ENCODE measurements around the gene CTNNBIP1. TPM values are rescaled to one million over a fixed set of nuclear protein-coding genes. Genes with fewer than 3 reads are reported as not detected.

The CTNNBIP1 gene
- total RNA-seq, 1 donor from 2014 or later: 27.6 TPM

DNA sequence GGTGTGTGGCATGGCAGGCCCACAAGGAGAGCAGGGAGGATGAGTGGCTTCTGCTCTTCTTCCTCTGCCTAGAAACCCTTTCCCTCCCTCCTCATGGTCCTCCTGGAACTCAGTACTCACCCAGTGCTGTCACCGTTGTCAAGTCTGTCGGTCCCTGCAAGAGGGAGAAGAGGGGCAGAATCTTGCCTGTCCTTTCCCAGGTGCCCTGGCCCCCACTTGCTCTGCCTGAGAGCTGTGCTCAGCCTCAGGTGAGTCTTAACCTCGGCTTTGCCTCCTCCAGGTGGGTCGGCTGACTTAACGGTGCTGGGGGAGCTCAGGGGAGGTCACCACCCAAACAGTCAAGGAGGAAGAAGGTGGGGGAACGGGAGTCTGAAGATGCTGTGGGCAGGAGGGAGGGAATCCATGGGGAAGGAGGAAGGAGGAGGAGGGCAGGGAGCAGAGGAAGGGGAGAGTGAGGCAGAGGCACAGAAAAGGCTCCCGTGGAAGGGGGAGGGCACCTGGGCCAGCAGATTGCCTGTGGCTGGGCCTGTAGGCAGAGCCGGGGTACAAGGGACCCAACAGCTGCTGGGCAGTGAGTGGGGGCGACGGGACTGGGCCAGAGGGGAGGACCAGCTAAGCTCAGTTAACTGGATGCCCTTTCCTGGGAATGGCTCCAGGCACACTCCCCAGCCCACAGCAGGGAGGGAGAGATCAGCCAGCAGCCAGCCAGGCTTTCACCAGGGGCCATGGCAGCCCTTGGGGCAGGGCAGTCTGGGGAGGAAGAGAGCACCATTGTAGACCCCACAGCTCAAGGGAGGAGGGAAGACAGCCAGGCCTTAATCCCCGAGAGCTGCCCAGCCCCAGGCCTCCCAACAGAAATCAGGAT lies 26.3 kb downstream of the CTNNBIP1 start:
- no peak for DNase-seq (ENCODE audit: low spot score)
- peak; percentile 17 for ATAC-seq
- intact Hi-C loops (cut with DNase I): no loop called here

DNA sequence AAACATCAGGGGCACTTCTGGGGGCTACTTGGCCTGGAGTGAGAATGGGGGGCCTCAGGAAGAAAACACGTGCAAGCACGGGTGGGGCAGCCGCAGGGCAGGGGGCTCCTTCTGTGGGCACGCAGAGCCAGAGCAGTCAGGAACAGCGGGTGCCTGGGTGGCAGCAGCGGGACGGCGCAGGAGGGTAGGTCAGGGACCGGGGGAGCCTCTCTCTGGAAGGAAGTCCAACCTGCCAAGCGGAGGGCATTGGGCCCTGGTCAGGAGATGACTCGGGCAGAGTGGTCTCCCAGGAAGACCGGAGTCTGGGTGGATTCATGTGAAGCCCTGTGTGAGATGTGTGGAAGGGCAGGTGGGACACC lies 27.1 kb downstream of the CTNNBIP1 start:
- ATAC-seq (no peak), DNase-seq (ENCODE audit: low spot score) (no peak)
- intact Hi-C loops (cut with DNase I): no loop called here

DNA sequence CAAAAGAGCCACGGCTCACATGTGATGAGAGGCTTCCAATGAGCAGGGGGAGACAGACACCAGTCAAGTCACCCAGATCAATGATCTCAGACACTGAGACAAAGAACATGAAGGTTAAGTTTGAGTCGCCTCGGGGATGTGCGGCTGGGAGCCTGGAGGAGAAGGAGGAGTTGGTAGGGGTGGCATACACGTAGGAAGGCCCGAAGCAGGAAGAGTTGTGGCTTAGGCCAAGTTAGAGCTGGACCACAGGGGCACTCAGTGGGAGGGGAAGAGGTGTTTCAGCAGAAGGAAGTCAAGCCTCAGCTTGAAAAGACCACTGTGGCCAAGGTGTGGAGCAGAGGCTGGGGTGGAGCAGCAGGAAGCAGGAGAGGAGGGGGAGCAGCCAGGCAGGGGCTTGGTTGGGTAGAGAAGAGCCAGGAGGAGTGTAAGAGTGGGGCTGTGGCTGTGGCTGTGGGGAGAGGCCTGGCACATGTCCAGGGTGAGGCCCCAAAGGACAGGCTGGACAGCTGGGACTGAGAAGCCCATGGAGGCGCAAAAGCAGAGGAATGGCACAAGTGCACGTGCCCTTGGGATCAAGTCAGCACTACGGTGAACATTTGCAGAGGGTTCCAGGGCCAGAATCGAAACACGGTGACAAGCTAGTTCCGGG lies 27.6 kb downstream of the CTNNBIP1 start:
- DNase-seq (ENCODE audit: low spot score) (no peak), ATAC-seq (no peak)
- intact Hi-C loops (cut with DNase I): no loop called here

DNA sequence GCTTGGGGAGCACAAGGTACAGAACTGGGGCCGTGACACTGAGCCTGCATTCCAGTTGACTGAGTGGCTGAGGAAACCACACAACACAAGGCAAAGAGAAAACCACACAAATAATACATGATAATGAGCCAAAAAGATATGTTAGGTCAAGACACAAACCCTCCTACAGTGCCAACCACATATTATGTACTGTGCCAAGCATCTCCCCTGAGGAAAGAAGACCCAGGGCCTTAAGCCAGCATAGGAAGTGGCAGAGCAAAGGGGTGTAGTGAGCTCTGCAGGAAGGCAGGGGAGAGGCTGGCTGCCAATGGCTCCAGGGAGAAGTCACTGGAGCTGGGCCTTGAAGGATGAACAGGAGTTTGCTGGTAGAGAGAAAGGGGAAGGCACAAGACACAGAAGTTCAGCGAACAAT lies 28.2 kb downstream of the CTNNBIP1 start:
- ATAC-seq (no peak), DNase-seq (ENCODE audit: low spot score) (no peak)
- intact Hi-C loops (cut with DNase I): no loop called here

DNA sequence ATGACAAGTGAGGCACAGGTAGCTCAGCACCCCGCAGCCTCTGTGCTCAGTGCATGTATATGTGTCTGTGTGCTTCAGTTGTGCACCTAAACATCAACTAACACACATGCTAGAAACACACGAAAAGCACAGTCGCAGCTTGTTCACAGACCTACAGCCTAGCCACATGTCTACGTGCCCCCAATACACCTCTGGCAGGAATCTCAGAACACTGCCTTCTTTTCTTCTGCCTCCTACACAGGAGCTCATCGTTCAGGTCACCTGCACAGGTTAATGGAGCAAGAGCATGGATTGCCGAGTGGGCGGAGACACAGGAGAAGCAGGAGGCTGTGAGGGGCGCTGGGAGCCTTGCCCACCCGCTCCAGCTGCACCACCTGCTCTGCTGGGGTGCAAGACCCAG lies 31.7 kb downstream of the CTNNBIP1 start:
- no peak for ATAC-seq
- intact Hi-C loops (cut with DNase I): loop anchor here (1.0 kb wide), 1 partner anchor 63 kb away; no protein-coding TSS in a partner anchor
- DNase-seq (ENCODE audit: low spot score): no peak

DNA sequence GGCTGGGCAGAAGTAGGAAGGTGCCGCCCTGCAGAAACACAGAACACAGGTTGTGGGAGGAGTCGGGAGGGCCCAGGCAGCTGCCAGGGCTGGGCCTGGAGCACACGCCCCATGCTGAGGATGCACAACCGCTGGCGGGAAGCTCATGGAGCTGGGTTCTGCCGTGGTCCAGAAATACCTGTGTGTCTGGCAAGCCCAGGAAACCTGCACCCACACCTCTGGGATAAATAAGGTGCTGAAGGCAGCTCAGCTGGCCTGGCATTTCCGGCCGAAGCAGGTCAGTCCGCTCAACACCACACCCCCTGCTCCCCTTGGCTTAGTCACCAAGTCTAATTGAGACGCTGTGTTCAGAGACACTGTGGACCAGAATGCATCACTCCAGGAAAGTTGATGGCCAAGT lies 32.1 kb downstream of the CTNNBIP1 start:
- DNase-seq (ENCODE audit: low spot score) (no peak), ATAC-seq (no peak)
- intact Hi-C loops (cut with DNase I): loop anchor here (1.0 kb wide), 1 partner anchor 63 kb away; no protein-coding TSS in a partner anchor

DNA sequence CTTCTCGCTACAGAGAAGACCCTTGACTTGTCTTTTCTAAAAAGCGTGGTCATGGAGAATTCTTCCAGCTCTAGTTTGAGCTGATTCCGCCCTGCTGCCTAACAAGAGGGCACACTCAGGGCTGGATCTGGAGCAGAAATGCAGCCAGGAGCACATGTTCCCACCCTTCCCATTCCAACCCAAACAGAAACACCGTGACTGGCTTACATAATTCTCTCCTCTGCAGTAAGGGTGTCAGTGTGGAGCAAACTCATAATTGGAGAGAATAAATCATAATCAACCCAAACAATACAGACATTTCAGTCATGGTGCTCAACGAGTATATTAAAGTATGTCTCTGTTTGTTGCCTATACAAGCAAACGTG lies 34.5 kb downstream of the CTNNBIP1 start:
- ATAC-seq (peak; percentile 54), DNase-seq (ENCODE audit: low spot score) (no peak)
- intact Hi-C loops (cut with DNase I): no loop called here

DNA sequence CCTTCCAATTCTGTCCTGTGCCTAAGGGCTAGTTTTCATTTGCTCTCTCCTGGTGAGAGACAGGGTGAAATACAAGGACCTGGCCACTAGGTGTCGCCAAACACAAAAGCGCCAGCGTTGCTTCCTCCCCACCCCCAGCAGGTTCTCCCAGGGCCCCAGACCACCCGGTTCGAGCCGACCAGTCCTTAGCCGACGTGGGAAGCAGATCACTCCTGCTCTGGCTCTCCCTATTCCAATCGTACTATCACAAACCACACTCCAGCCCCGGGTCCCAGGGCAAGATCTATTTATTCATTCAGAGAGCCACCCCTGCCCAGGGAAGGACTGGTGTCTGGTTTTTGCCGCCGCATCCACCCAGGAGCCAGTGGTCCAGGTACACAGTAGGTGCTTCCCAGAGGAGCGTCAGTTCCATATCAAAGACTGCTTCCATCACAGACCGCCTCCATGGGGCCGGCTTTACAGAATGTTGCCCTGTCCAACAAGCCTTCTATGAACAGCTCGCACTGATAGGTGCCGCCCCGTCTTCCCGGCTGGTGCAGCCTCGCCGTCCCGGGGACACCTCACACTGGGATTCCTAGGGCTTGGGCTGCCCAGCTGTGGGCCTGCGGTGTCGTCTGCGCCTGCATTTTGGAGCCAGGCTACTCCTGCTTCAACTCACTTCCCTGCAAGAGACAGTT lies 35.0 kb downstream of the CTNNBIP1 start:
- intact Hi-C loops (cut with DNase I): no loop called here
- ATAC-seq (peak; percentile 89), DNase-seq (ENCODE audit: low spot score) (peak; percentile 82)

DNA sequence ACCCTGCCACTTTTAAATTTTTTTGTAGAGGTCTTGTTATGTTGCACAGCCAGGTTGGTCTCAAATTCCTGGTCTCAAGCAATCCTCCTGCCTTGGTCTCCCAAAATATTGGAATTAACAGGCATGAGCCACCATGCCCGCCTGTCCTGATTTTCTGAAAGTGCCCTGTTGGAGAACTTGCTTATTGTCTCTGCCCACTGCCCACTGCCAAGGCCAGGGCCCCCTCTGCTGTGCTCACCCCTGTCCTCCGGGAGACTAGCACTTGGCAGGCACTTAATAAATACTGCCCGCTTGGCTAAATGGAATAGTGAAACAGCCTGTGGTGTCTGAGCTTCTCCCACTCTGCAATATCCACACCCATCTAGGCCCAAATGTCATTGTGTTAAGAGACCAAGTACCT lies 35.7 kb downstream of the CTNNBIP1 start:
- intact Hi-C loops (cut with DNase I): no loop called here
- DNase-seq (ENCODE audit: low spot score) (no peak), ATAC-seq (no peak)

DNA sequence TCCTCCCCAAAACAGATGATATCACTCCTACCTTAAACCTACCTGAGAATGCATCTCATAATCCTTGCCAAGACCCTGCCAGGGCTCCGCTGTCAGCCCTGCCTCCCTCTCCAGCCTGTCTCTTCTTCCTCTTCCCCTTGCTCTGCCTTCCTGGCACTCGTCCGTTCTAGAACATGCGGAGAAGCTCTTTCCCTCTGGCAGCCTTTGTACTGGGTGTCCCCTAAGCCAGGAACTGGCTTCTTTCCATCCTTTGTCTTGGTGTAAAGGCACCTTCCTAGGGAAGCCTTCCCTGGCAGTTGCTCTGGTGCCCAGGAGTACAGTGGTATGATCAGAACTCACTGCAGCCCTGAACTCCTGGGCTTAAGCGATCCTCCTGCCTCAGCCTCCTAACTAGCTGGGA lies 36.1 kb downstream of the CTNNBIP1 start:
- no peak for DNase-seq (ENCODE audit: low spot score)
- no peak for ATAC-seq
- intact Hi-C loops (cut with DNase I): no loop called here

DNA sequence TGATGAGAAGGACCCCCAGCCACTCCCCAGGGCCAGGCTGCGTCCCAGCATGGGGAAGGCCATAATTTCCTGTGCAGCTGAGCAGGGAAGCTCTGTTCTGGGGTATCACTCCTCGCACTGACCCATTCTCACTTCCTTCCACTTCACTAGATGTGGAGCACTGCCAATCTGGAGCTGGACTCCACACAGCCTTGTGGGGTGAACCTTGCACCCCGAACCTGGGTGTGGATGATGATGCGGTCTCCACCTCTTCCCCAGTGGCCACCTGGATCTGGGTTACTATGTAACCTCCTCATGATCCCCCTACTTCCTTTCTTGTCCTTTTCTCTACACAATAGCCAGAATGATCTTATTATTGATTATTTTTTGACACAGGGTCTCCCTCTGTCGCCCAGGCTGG lies 36.7 kb downstream of the CTNNBIP1 start:
- ATAC-seq: no peak
- intact Hi-C loops (cut with DNase I): no loop called here
- no peak for DNase-seq (ENCODE audit: low spot score)

DNA sequence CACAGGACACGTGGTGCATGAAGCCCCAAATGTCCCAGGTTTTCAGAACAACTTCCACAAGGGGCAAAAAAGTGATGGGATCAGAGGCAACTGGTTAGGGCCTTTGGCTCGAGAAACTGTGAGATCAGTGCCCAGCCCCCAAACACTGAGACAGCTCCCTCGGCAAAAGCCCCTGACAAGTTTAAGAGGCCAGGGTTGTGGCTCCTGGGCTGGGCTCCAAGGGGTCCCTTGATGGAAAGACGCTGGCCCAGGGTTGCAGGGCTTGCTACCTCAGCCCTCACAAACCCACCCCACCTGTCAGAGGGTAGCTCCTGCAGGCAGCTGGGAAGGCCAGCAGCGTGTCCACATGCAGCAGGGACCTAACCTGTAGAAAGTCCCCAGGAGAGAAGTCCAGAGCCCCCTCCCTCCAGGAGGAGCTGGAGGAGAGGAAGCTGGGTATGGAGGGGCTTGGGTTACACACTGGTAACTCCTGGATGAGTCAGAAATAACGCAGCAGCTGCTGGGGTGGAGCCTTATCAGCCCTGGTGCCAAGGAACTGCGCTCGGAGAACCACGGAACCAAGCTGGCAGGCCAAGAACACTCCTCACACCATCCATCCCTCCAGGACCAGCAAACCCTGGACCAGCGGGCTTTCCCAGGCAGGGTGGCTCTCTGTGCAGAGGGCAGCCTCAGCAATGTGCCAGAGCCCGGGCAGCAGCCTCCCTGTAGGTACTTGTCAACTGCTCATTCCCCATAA lies 37.5 kb downstream of the CTNNBIP1 start:
- no peak for ATAC-seq
- intact Hi-C loops (cut with DNase I): no loop called here
- no peak for DNase-seq (ENCODE audit: low spot score)

DNA sequence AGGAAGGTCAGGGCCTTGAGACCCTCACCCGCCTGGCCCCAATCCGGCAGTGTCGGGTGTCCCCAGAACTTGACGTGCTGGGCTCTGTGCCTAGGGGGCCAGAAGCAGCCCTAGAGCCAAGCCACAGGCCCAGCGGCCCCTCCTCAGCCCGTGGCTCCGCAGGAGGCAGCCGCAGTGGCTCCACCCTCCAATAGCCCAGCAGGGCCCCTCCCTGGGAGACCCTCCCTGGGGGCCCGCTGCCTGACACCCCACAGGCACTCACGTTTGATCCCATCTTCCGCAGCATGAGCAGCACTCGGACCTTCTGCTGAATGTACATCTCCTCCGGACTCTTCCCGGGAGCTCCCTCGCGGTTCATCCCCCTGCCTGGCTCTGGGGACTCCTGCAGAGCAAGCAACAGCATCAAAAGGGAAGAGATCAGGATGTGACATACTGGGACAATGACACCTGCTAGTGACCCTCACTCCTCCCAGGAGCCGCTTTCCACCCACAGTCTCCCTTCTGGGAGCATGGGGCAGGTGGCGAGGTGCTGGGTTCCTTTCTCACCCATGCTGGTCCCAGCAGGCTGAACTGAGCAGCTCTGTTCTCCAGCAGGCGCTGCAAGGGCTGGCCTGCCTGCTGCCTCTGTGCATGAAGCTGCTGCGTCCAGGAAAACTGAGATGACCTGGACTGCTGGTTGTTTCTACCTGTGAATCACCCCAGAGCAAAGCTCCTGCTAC lies 38.2 kb downstream of the CTNNBIP1 start:
- ATAC-seq (no peak), DNase-seq (ENCODE audit: low spot score) (no peak)
- intact Hi-C loops (cut with DNase I): no loop called here

DNA sequence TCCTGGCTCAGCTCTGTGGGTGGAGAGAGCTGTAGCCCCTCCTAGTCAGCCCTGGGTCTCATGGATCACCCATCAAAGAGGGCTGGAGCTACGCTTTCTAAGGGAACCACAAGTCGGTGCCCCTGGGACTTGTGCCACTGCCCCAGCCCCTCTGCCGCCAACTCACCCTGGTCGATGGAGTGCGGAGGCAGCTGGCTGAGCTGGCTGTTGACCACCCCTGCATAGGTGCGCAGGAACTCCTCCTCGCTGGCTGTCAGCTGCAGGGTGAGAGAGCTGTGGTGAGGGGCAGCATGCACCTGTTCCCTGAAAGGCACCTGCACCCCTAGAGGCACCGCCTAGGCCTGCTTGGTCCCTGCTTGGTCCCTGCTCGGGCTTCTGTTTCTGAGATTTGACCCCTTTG lies 39.0 kb downstream of the CTNNBIP1 start:
- DNase-seq (ENCODE audit: low spot score) (no peak), ATAC-seq (no peak)
- intact Hi-C loops (cut with DNase I): no loop called here

DNA sequence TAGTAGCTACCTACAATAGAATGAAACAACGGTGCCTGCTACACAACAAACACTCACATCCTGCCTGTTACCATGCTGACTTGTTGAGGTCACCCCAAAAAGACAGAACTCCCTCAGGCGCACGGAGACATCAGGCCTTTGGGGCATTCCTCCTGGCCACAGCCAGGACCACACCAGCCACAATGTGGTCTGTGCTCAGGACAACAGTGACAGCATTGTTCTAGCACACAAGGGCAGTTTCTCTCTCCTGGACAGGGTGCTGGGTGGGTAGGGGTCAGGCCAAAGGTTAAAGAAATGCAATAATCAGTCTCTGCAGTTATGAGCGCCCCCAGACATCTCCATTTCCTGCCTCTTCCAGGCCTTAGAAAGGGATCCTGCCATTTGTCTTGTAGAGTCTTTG lies 39.5 kb downstream of the CTNNBIP1 start:
- ATAC-seq (no peak), DNase-seq (ENCODE audit: low spot score) (no peak)
- intact Hi-C loops (cut with DNase I): no loop called here

DNA sequence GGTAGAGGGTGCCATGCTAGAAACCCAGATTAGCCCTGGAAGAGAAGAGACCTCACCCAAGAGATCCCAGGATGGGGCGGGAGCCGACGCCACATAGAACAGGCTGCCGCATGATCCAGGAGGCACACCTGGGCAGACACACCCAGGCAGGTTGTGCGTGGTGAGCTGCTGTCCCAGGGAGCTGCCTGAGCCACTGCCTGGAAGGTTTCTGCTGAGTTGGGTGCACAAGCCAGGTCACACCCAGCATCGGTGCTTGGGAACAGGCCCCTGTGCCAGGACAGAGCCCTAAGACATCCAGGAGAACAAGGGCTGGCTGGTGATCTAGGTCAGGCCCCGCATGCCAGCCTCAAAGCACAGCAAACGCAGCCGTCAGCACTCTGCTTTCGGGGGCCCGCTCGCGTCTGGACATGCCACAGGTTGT lies 40.2 kb downstream of the CTNNBIP1 start:
- intact Hi-C loops (cut with DNase I): loop anchor here (5.0 kb wide), 1 partner anchor 148 kb away; no protein-coding TSS in a partner anchor
- DNase-seq (ENCODE audit: low spot score): no peak
- ATAC-seq: no peak

DNA sequence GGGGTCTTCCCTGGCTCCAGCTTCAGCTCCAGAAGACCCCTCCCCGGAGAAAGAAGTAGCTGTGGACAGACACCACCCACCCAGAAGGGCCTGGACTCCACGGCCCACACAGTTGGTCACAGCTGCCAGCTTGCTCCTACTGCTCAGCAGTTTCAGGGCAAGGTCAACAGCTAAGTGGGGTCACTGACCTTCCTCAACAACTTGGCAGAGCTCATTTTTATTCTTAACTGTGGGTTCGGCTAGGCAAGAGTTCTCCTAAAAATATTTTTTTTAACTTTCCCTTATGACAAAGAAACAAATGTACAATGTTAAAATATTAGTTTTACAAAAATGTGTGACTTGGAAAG lies 41.9 kb downstream of the CTNNBIP1 start:
- intact Hi-C loops (cut with DNase I): loop anchor here (5.0 kb wide), 1 partner anchor 146 kb away; no protein-coding TSS in a partner anchor
- ATAC-seq: no peak

DNA sequence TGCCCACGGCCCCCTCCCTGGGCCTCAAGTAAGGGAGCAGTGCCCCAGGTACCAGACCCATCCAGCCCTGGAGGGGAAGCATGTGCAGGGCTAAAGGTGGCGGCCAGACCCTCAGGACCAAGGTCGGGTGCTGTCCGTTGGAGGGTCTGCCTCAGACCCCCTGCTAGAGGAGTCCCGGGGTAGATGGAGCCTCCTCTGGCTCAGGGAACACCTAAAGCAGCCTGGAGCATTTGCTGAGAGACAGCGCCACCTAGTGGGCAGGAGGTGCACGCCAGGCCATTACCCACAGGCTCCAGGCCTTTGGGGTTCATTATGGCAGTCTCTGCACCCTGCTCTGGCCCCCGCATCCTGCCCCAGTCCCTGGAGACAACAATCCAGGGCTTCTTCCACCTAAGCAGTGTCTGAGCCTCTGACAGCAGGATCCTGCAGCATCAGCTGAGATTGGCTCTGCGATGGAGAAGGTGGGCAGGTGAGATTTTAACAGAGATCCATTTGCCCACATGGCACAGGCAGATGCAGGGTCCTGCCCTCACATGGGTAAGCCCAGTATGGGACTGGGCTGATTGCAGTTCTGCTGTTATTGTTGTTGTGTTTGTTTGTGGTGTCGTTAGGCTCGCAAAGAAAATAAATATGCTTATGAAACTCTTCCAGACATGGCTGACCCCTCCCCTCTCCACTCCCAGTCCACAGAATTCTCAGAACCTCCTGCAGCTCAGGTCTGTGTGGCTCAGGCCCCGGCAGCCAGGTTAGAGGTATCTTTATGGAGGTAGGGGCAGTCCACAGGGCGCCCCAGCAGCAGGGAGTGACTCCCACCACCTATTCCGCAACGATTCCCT lies 42.4 kb downstream of the CTNNBIP1 start:
- intact Hi-C loops (cut with DNase I): loop anchor here (5.0 kb wide), 1 partner anchor 145 kb away; no protein-coding TSS in a partner anchor
- ATAC-seq: peak; percentile 92

More for the DNA sequence above, 41.9 kb downstream of the CTNNBIP1 start:
- DNase-seq (ENCODE audit: low spot score): no peak

More for the DNA sequence above, 42.4 kb downstream of the CTNNBIP1 start:
- DNase-seq (ENCODE audit: low spot score): peak; percentile 92

Measured in sciatic nerve (tissue), 2 donors.